Measurements from ENCODE around the gene ARHGAP25.

The ARHGAP25 gene

GRCh38 chr2:68870215-68870614, 135.6 kb downstream of the ARHGAP25 start:
- DNase-seq = no peak

GRCh38 chr2:68871159-68871764, 136.7 kb downstream of the ARHGAP25 start, which contains the start of gene BMP10:
Gene BMP10, minus strand, starts transcription at chr2:68871397. Its CDS starts 39 bp downstream, at chr2:68871358.
- no peak for DNase-seq
